Endothelial cell of umbilical vein (primary cell): Measurements from ENCODE around the gene JPH3. TPM values are rescaled to one million over a fixed set of nuclear protein-coding genes. Genes with fewer than 3 reads are reported as not detected.

ENCODE experiments used
- BruUV-seq: library from RNA; stranded (reverse); fragments of 400-500 nt; replicated peaks from 2 replicates; lab custom pipeline; 2021; lab: Mats Ljungman, UMichigan
- CTCF ChIA-PET: fragments of 300-600, 350-600 bp; sonication (Branson Sonifier 250); formaldehyde crosslinking; loops from one replicate; lab custom pipeline; 2021; ENCODE audit warnings: antibody characterized with exemption, inconsistent platforms; lab: Charles Lee
- POLR2A ChIA-PET: fragments of 300-600, 350-600 bp; sonication (Branson Sonifier 250); formaldehyde crosslinking; loops from one replicate; lab custom pipeline; 2021; ENCODE audit warnings: antibody characterized with exemption, inconsistent platforms; lab: Charles Lee
- DNase-seq: peaks from one replicate; pipeline ENCODE4 v3.0.0-alpha.2; 2011; ENCODE audit warnings: low read depth, low spot score
- FAIRE-seq: peaks from 2 replicates; lab custom pipeline; 2011; peaks lifted over from hg19 to GRCh38; lab: Jason Lieb, UNC
- H2AFZ ChIP-seq: 2 replicates; pipeline ENCODE4 v1.6.0; 2012; ENCODE audit warnings: low read depth, low read length, control low read depth, inconsistent platforms
- H3K27ac ChIP-seq: 2 replicates; pipeline ENCODE4 v1.5.1; 2011; ENCODE audit warnings: low read depth, mild to moderate bottlenecking, control low read depth, low read length, moderate library complexity; ENCODE audit not compliant: insufficient read depth
- H3K27me3 ChIP-seq, 2 experiments: 2 replicates each; pipeline versions ENCODE4 v1.6.0 to v1.6.1; 2011; ENCODE audit warnings: low read length in 2 of 2, mixed read lengths in 1 of 2; ENCODE audit not compliant: control insufficient read depth in 2 of 2, insufficient read depth in 2 of 2
- H3K36me3 ChIP-seq, 2 experiments: 2 replicates in 1 of 2; 3 replicates in 1 of 2; pipeline ENCODE4 v1.5.1; 2011; ENCODE audit warnings: low read length in 2 of 2, mild to moderate bottlenecking in 1 of 2, moderate library complexity in 1 of 2; ENCODE audit not compliant: control insufficient read depth in 2 of 2, insufficient read depth in 2 of 2; ENCODE audit errors: extremely low read depth in 1 of 2
- H3K4me1 ChIP-seq: 3 replicates; pipeline ENCODE4 v1.5.1; 2011; ENCODE audit warnings: mild to moderate bottlenecking, low read length; ENCODE audit not compliant: control insufficient read depth, insufficient read depth; ENCODE audit errors: extremely low read depth
- H3K4me2 ChIP-seq: 2 replicates; pipeline ENCODE4 v1.6.1; 2011; ENCODE audit warnings: low read length, control low read depth, mixed read lengths; ENCODE audit not compliant: insufficient read depth
- H3K4me3 ChIP-seq, 3 experiments: fragments of 200-600 bp in 1 of 3; sonication (generic), shearing (Covaris generic) in 1 of 3; replicated peaks in 1 of 3; 2 replicates each; pipeline ENCODE4 v1.5.1; 2011 to 2016; ENCODE audit warnings: control low read depth in 3 of 3, low read length in 3 of 3, mild to moderate bottlenecking in 2 of 3, inconsistent platforms in 1 of 3, low read depth in 1 of 3, moderate library complexity in 1 of 3; ENCODE audit not compliant: insufficient read depth in 1 of 3
- H3K79me2 ChIP-seq: 2 replicates; pipeline ENCODE4 v1.6.0; 2012; ENCODE audit warnings: low read length, inconsistent platforms; ENCODE audit not compliant: control insufficient read depth, insufficient read depth
- H3K9ac ChIP-seq: replicated peaks from 2 replicates; pipeline ENCODE3; 2011; ENCODE audit warnings: low read length, control low read depth; ENCODE audit not compliant: insufficient read depth; ENCODE audit errors: extremely low read depth
- H3K9me1 ChIP-seq: replicated peaks from 3 replicates; pipeline ENCODE4 v1.6.0; 2011; ENCODE audit warnings: mild to moderate bottlenecking, low read length; ENCODE audit not compliant: control insufficient read depth, insufficient read depth; ENCODE audit errors: extremely low read depth
- H3K9me3 ChIP-seq: replicated peaks from 2 replicates; pipeline ENCODE4 v1.5.1; 2012; ENCODE audit warnings: low read length, inconsistent platforms; ENCODE audit not compliant: control insufficient read depth, insufficient read depth
- H4K20me1 ChIP-seq: replicated peaks from 2 replicates; pipeline ENCODE3; 2011; ENCODE audit warnings: mild to moderate bottlenecking, low read length; ENCODE audit not compliant: control insufficient read depth, insufficient read depth; ENCODE audit errors: extremely low read depth
- CTCF ChIP-seq, 2 donors: IDR thresholded peaks; 1 replicate in 1 of 2; 2 replicates in 1 of 2; pipeline ENCODE4 v1.5.1; 2011; ENCODE audit warnings: low read length in 2 of 2, mild to moderate bottlenecking in 2 of 2, moderate library complexity in 2 of 2, control low read depth in 1 of 2, inconsistent platforms in 1 of 2, low read depth in 1 of 2; ENCODE audit not compliant: insufficient read depth in 1 of 2; ENCODE audit errors: extremely low read depth in 1 of 2
- EZH2 ChIP-seq: IDR thresholded peaks from 2 replicates; pipeline ENCODE4 v1.6.1; 2012; ENCODE audit warnings: borderline replicate concordance, low read depth, mild to moderate bottlenecking, moderate library complexity, low read length, inconsistent platforms; ENCODE audit not compliant: severe bottlenecking
- FOS ChIP-seq: IDR thresholded peaks from 2 replicates; pipeline ENCODE4 v1.6.1; 2011; ENCODE audit warnings: mild to moderate bottlenecking, low read length, moderate library complexity, borderline replicate concordance; ENCODE audit not compliant: insufficient read depth
- GATA2 ChIP-seq: IDR thresholded peaks from 2 replicates; pipeline ENCODE4 v1.7.0; 2011; ENCODE audit warnings: low read depth, mild to moderate bottlenecking, moderate library complexity, mixed read lengths, low read length; ENCODE audit not compliant: insufficient read length, insufficient read depth
- JUN ChIP-seq: IDR thresholded peaks from 2 replicates; pipeline ENCODE4 v1.6.1; 2011; ENCODE audit warnings: borderline replicate concordance, low read depth; ENCODE audit not compliant: insufficient read length, insufficient read depth
- MAX ChIP-seq: IDR thresholded peaks from 2 replicates; pipeline ENCODE4 v1.6.1; 2011; ENCODE audit not compliant: insufficient read depth, insufficient read length
- MYC ChIP-seq: IDR thresholded peaks from one replicate; pipeline ENCODE4 v1.6.1; 2011; ENCODE audit warnings: mild to moderate bottlenecking, low read depth, low read length
- POLR2A ChIP-seq: IDR thresholded peaks from 2 replicates; pipeline ENCODE4 v1.6.1; 2012; ENCODE audit warnings: low read depth, mild to moderate bottlenecking, control low read depth, low read length
- POLR2AphosphoS5 ChIP-seq: IDR thresholded peaks from 2 replicates; pipeline ENCODE4 v1.6.1; 2012; ENCODE audit warnings: low read depth, mild to moderate bottlenecking, control low read depth, low read length, moderate library complexity; ENCODE audit not compliant: insufficient read depth
- dilution Hi-C: fragments of 300-500 bp; cut with MboI; formaldehyde crosslinking; loops from one replicate; pipeline ENCODE4 v1.15.0; 2019; ENCODE audit warnings: low sequenced_read_pairs; ENCODE audit not compliant: extremely low pct_ligation_motif_present
- intact Hi-C: fragments of 100-400 bp; cut with micrococcal nuclease; formaldehyde crosslinking; loops from one replicate; pipeline ENCODE4 v1.10.0; 2022
- polyA plus RNA-seq, 4 experiments: library from polyadenylated mRNA; depleted of rRNA in 3 of 4; stranded (reverse) in 3 of 4; unstranded in 1 of 4; fragments of >200 nt; gene quantifications; 2 replicates each; pipeline versions ENCODE4 v1.2.1 to v1.2.3, GENCODE V29; 2011 to 2012; ENCODE audit warnings: missing spikeins in 1 of 4
- total RNA-seq: library from RNA; stranded (reverse); gene quantifications from 2 replicates; pipeline ENCODE4 v1.2.3, GENCODE V29; 2021

JPH3 gene
- total and polyA plus RNA-seq, 2 donors (not counting 3 experiments of a cell fraction or from before 2014, with no cell fraction given): 0.22 to 0.30 TPM

GRCh38 chr16:87564524-87564778 is 37.9 kb upstream of the JPH3 start:
- intact Hi-C loops (no loop called here), dilution Hi-C loops (no loop called here)
- CTCF ChIA-PET: no interaction called here
- H3K27me3 ChIP-seq: no peaks in the 10 kb centered on the region
- no peak for TF ChIP-seq MYC
- TF ChIP-seq GATA2: no peak
- TF ChIP-seq POLR2AphosphoS5: no peak
- TF ChIP-seq POLR2A: no peak
- TF ChIP-seq FOS: no peak
- TF ChIP-seq JUN: no peak
- no TSS peak for BruUV-seq
- H3K79me2 ChIP-seq: no peaks in the 10 kb centered on the region
- H3K4me2 ChIP-seq: no peak overlapping the region
- POLR2A ChIA-PET: no interaction called here
- H3K9me3 ChIP-seq: no peaks in the 10 kb centered on the region
- H4K20me1 ChIP-seq: no peaks in the 10 kb centered on the region
- no peaks in the 10 kb centered on the region for H3K36me3 ChIP-seq
- peaks cover 8% of the 10 kb centered on the region for H3K4me1 ChIP-seq
- H3K4me3 ChIP-seq: no peak overlapping the region
- no peak overlapping the region for H2AFZ ChIP-seq
- no peak for DNase-seq
- H3K9me1 ChIP-seq: no peaks in the 10 kb centered on the region
- H3K9ac ChIP-seq: no peak overlapping the region
- no peak overlapping the region for H3K27ac ChIP-seq
- no peak for FAIRE-seq

GRCh38 chr16:87569601-87570571 is 32.4 kb upstream of the JPH3 start:
- TF ChIP-seq MAX (no peak), FOS (no peak), CTCF (IDR thresholded peaks at IDR 0.05; ENCODE audit: extremely low read depth in 1 of 2, insufficient read depth in 1 of 2, low read depth in 1 of 2, low read length in 2 of 2) (no peak), GATA2 (no peak), JUN (no peak), MYC (no peak), POLR2AphosphoS5 (no peak), EZH2 (no peak), POLR2A (no peak)
- no peaks in the 10 kb centered on the region for H3K9me3 ChIP-seq
- FAIRE-seq: no peak
- no peaks in the 10 kb centered on the region for H3K27me3 ChIP-seq
- H3K4me1 ChIP-seq: no peaks in the 10 kb centered on the region
- intact Hi-C loops: no loop called here
- BruUV-seq: no TSS peak
- no peak overlapping the region for H2AFZ ChIP-seq
- H3K9ac ChIP-seq: no peak overlapping the region
- DNase-seq: no peak
- no peak overlapping the region for H3K4me3 ChIP-seq
- dilution Hi-C loops: no loop called here
- POLR2A ChIA-PET: no interaction called here
- H3K9me1 ChIP-seq: no peaks in the 10 kb centered on the region
- no peaks in the 10 kb centered on the region for H3K79me2 ChIP-seq
- H3K4me2 ChIP-seq: no peak overlapping the region
- no peak overlapping the region for H3K27ac ChIP-seq
- no peaks in the 10 kb centered on the region for H3K36me3 ChIP-seq
- H4K20me1 ChIP-seq: no peaks in the 10 kb centered on the region
- CTCF ChIA-PET: interaction anchor here (0.9 to 4.5 kb wide), 13 partner anchors 7 to 200 kb away, joined by 3 to 47 read pairs (median 5); no protein-coding TSS in a partner anchor
